HEK293 (cell line): ENCODE data around the gene MAP1LC3B2.

Source experiments
- CTCF ChIA-PET: fragments of 350-600 bp; formaldehyde crosslinking; extraction: SDS; loops from one replicate; lab custom pipeline; 2021; ENCODE audit warnings: antibody characterized with exemption; lab: Yijun Ruan, JAX
- POLR2A ChIA-PET: fragments of 300-600 bp; formaldehyde crosslinking; extraction: SDS; loops from one replicate; lab custom pipeline; 2020; ENCODE audit warnings: antibody characterized with exemption, inconsistent platforms; lab: Yijun Ruan, JAX
- H3K27ac ChIP-seq: fragments of 200-500 bp; sonication (Bioruptor generic); 2 replicates; pipeline ENCODE4 v1.5.1; 2014; ENCODE audit warnings: low read depth, low read length, control low read depth, inconsistent platforms; ENCODE audit errors: extremely low read depth
- H3K36me3 ChIP-seq, 2 experiments: fragments of 200-500 bp in 1 of 2; sonication (Bioruptor generic) in 1 of 2; 1 replicate in 1 of 2; 2 replicates in 1 of 2; pipeline ENCODE4 v1.5.1; 2014 to 2017; ENCODE audit warnings: inconsistent platforms in 2 of 2, low read length in 2 of 2; ENCODE audit not compliant: control insufficient read depth in 2 of 2, insufficient read depth in 1 of 2
- H3K4me1 ChIP-seq: fragments of 200-500 bp; sonication (Bioruptor generic); 2 replicates; pipeline ENCODE4 v1.5.1; 2014; ENCODE audit warnings: mild to moderate bottlenecking, low read length, inconsistent platforms; ENCODE audit not compliant: control insufficient read depth, insufficient read depth
- H3K4me3 ChIP-seq: 2 replicates; pipeline ENCODE4 v1.5.1; 2011; ENCODE audit warnings: low read depth, mild to moderate bottlenecking, control low read depth, low read length, moderate library complexity
- H3K9me3 ChIP-seq: fragments of 200-500 bp; sonication (Bioruptor generic); 2 replicates; pipeline ENCODE4 v1.5.1; 2014; ENCODE audit warnings: low read depth, low read length, inconsistent platforms; ENCODE audit not compliant: control insufficient read depth, insufficient read depth
- ELK4 ChIP-seq: IDR thresholded peaks from 2 replicates; pipeline ENCODE4 v1.6.1; 2011; ENCODE audit warnings: mild to moderate bottlenecking, low read depth, low read length, borderline replicate concordance
- SP3 ChIP-seq: fragments of 450-650 bp; formaldehyde crosslinking; IDR thresholded peaks from 2 replicates; pipeline ENCODE4 v1.5.1; 2016; ENCODE audit warnings: missing biosample characterization, missing genetic modification characterization
- ZNF10 ChIP-seq: fragments of 450-650 bp; formaldehyde crosslinking; IDR thresholded peaks from 2 replicates; pipeline ENCODE4 v1.5.1; 2017; ENCODE audit warnings: missing biosample characterization, missing genetic modification characterization
- ZNF138 ChIP-seq: fragments of 450-650 bp; formaldehyde crosslinking; IDR thresholded peaks from 2 replicates; pipeline ENCODE4 v1.5.1; 2016; ENCODE audit warnings: missing biosample characterization, missing genetic modification characterization, borderline replicate concordance
- ZNF157 ChIP-seq: fragments of 450-650 bp; formaldehyde crosslinking; IDR thresholded peaks from 2 replicates; pipeline ENCODE4 v1.5.1; 2016; ENCODE audit warnings: missing biosample characterization, missing genetic modification characterization
- ZNF174 ChIP-seq: fragments of 450-650 bp; formaldehyde crosslinking; IDR thresholded peaks from 2 replicates; pipeline ENCODE4 v1.5.0; 2017; ENCODE audit warnings: missing biosample characterization, mild to moderate bottlenecking, missing genetic modification characterization
- ZNF184 ChIP-seq: fragments of 450-650 bp; IDR thresholded peaks from 2 replicates; pipeline ENCODE4 v1.5.1; 2018; ENCODE audit warnings: missing biosample characterization, mild to moderate bottlenecking, missing genetic modification characterization
- ZNF391 ChIP-seq: fragments of 450-650 bp; formaldehyde crosslinking; IDR thresholded peaks from 2 replicates; pipeline ENCODE4 v1.5.1; 2016; ENCODE audit warnings: low read depth, missing biosample characterization, missing genetic modification characterization, borderline replicate concordance
- ZNF501 ChIP-seq: fragments of 450-650 bp; formaldehyde crosslinking; IDR thresholded peaks from 2 replicates; pipeline ENCODE4 v1.5.1; 2016; ENCODE audit warnings: missing biosample characterization, missing genetic modification characterization
- ZNF529 ChIP-seq: fragments of 450-650 bp; formaldehyde crosslinking; IDR thresholded peaks from 2 replicates; pipeline ENCODE4 v1.5.1; 2017; ENCODE audit warnings: missing genetic modification characterization, missing biosample characterization; ENCODE audit not compliant: insufficient replicate concordance
- ZNF560 ChIP-seq: fragments of 450-650 bp; formaldehyde crosslinking; IDR thresholded peaks from 2 replicates; pipeline ENCODE4 v1.5.1; 2017; ENCODE audit warnings: missing biosample characterization, missing genetic modification characterization, borderline replicate concordance
- ZNF677 ChIP-seq: fragments of 450-650 bp; IDR thresholded peaks from 2 replicates; pipeline ENCODE4 v1.5.0; 2018; ENCODE audit warnings: missing biosample characterization, mild to moderate bottlenecking, missing genetic modification characterization, moderate library complexity
- ZNF830 ChIP-seq: fragments of 450-650 bp; IDR thresholded peaks from 2 replicates; pipeline ENCODE4 v1.5.0; 2018; ENCODE audit warnings: missing biosample characterization, missing genetic modification characterization, low read depth, mild to moderate bottlenecking, moderate library complexity
- ZSCAN18 ChIP-seq: fragments of 450-650 bp; formaldehyde crosslinking; IDR thresholded peaks from 2 replicates; pipeline ENCODE4 v1.5.1; 2016; ENCODE audit warnings: missing biosample characterization, missing genetic modification characterization
- ZSCAN5A ChIP-seq: fragments of 450-650 bp; formaldehyde crosslinking; IDR thresholded peaks from 2 replicates; pipeline ENCODE4 v1.5.1; 2016; ENCODE audit warnings: missing biosample characterization, missing genetic modification characterization
- ZXDB ChIP-seq: fragments of 450-650 bp; formaldehyde crosslinking; IDR thresholded peaks from 2 replicates; pipeline ENCODE4 v1.5.1; 2016; ENCODE audit warnings: missing biosample characterization, missing genetic modification characterization
- TF ChIP-seq, protein P1 (sequence below): fragments of 450-650 bp; formaldehyde crosslinking; IDR thresholded peaks from 2 replicates; pipeline ENCODE4 v1.5.1; 2016; ENCODE audit warnings: missing biosample characterization, missing genetic modification characterization
- TF ChIP-seq, protein P2 (sequence below): fragments of 450-650 bp; formaldehyde crosslinking; IDR thresholded peaks from 2 replicates; pipeline ENCODE4 v1.5.1; 2017; ENCODE audit warnings: missing biosample characterization, missing genetic modification characterization
- TF ChIP-seq, protein P3 (sequence below): fragments of 450-650 bp; formaldehyde crosslinking; IDR thresholded peaks from 2 replicates; pipeline ENCODE4 v1.5.1; 2016; ENCODE audit warnings: missing biosample characterization, missing genetic modification characterization
- TF ChIP-seq, protein P4 (sequence below): fragments of 450-650 bp; formaldehyde crosslinking; conservative IDR thresholded peaks from 2 replicates; pipeline ENCODE4 v1.5.1; 2016; ENCODE audit warnings: low read depth, missing biosample characterization, missing genetic modification characterization

Gene MAP1LC3B2

DNA sequence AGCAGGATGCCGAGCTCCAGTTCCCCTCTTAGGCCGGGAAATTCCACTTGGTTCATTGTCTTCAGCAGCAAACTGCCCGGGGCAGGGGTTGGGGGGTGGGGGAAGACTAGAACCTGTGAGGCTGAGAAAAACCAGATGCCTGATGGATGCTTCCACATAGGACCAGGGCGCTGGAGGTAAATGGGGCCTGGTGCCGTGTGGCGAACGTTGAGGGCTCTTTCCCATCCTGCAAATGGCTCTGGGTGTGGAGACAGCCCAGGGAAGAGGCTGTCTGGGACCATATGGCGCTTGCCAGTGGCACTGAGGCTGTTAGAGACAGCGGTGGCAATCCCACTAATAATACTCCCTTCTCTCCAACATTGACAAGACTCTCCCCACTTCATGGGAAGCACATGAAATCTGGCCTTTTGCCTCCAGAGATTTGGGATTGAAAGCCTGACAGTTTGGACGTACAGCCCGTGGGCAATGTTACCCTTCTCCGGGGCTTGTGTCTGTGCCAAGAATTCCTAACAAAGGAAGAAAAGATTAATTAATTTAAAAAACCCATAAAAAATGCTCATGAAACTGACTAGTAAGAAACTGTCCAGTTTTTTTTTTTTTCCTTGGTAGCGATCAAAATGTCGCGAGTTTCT, 44.5 kb downstream of the MAP1LC3B2 start (continued):
- no peak for TF ChIP-seq ZNF391 (tag by site-specific recombination)
- TF ChIP-seq, protein P1, sequence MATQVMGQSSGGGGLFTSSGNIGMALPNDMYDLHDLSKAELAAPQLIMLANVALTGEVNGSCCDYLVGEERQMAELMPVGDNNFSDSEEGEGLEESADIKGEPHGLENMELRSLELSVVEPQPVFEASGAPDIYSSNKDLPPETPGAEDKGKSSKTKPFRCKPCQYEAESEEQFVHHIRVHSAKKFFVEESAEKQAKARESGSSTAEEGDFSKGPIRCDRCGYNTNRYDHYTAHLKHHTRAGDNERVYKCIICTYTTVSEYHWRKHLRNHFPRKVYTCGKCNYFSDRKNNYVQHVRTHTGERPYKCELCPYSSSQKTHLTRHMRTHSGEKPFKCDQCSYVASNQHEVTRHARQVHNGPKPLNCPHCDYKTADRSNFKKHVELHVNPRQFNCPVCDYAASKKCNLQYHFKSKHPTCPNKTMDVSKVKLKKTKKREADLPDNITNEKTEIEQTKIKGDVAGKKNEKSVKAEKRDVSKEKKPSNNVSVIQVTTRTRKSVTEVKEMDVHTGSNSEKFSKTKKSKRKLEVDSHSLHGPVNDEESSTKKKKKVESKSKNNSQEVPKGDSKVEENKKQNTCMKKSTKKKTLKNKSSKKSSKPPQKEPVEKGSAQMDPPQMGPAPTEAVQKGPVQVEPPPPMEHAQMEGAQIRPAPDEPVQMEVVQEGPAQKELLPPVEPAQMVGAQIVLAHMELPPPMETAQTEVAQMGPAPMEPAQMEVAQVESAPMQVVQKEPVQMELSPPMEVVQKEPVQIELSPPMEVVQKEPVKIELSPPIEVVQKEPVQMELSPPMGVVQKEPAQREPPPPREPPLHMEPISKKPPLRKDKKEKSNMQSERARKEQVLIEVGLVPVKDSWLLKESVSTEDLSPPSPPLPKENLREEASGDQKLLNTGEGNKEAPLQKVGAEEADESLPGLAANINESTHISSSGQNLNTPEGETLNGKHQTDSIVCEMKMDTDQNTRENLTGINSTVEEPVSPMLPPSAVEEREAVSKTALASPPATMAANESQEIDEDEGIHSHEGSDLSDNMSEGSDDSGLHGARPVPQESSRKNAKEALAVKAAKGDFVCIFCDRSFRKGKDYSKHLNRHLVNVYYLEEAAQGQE (tag by site-specific recombination), result no peak
- no peak for TF ChIP-seq ZNF184 (tag by site-specific recombination)
- TF ChIP-seq, protein P2, sequence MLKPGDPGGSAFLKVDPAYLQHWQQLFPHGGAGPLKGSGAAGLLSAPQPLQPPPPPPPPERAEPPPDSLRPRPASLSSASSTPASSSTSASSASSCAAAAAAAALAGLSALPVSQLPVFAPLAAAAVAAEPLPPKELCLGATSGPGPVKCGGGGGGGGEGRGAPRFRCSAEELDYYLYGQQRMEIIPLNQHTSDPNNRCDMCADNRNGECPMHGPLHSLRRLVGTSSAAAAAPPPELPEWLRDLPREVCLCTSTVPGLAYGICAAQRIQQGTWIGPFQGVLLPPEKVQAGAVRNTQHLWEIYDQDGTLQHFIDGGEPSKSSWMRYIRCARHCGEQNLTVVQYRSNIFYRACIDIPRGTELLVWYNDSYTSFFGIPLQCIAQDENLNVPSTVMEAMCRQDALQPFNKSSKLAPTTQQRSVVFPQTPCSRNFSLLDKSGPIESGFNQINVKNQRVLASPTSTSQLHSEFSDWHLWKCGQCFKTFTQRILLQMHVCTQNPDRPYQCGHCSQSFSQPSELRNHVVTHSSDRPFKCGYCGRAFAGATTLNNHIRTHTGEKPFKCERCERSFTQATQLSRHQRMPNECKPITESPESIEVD (tag by site-specific recombination), result no peak
- TF ChIP-seq, protein P3, sequence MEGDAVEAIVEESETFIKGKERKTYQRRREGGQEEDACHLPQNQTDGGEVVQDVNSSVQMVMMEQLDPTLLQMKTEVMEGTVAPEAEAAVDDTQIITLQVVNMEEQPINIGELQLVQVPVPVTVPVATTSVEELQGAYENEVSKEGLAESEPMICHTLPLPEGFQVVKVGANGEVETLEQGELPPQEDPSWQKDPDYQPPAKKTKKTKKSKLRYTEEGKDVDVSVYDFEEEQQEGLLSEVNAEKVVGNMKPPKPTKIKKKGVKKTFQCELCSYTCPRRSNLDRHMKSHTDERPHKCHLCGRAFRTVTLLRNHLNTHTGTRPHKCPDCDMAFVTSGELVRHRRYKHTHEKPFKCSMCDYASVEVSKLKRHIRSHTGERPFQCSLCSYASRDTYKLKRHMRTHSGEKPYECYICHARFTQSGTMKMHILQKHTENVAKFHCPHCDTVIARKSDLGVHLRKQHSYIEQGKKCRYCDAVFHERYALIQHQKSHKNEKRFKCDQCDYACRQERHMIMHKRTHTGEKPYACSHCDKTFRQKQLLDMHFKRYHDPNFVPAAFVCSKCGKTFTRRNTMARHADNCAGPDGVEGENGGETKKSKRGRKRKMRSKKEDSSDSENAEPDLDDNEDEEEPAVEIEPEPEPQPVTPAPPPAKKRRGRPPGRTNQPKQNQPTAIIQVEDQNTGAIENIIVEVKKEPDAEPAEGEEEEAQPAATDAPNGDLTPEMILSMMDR (tag by site-specific recombination), result no peak
- no peak for TF ChIP-seq ZXDB

- no peaks in the 10 kb centered on the region for H3K36me3 ChIP-seq
- no peaks in the 10 kb centered on the region for H3K9me3 ChIP-seq
- CTCF ChIA-PET, result no interaction called here
- no peaks in the 10 kb centered on the region for H3K4me1 ChIP-seq
- POLR2A ChIA-PET, result no interaction called here
- no peak overlapping the region for H3K27ac ChIP-seq
- H3K4me3 ChIP-seq, result no peak overlapping the region
- TF ChIP-seq ZNF830 (tag by site-specific recombination) (no peak), ZSCAN5A (tag by site-specific recombination) (no peak), ZNF677 (tag by site-specific recombination) (no peak), ZNF138 (tag by site-specific recombination) (no peak), ZNF174 (tag by site-specific recombination) (no peak), ELK4 (no peak), ZNF157 (no peak), ZNF560 (tag by site-specific recombination) (no peak), ZXDB (no peak), ZNF10 (no peak), ZNF501 (tag by site-specific recombination) (no peak), SP3 (tag by site-specific recombination) (no peak), ZSCAN18 (tag by site-specific recombination) (no peak), ZNF529 (tag by site-specific recombination) (no peak)
- TF ChIP-seq, protein P4, sequence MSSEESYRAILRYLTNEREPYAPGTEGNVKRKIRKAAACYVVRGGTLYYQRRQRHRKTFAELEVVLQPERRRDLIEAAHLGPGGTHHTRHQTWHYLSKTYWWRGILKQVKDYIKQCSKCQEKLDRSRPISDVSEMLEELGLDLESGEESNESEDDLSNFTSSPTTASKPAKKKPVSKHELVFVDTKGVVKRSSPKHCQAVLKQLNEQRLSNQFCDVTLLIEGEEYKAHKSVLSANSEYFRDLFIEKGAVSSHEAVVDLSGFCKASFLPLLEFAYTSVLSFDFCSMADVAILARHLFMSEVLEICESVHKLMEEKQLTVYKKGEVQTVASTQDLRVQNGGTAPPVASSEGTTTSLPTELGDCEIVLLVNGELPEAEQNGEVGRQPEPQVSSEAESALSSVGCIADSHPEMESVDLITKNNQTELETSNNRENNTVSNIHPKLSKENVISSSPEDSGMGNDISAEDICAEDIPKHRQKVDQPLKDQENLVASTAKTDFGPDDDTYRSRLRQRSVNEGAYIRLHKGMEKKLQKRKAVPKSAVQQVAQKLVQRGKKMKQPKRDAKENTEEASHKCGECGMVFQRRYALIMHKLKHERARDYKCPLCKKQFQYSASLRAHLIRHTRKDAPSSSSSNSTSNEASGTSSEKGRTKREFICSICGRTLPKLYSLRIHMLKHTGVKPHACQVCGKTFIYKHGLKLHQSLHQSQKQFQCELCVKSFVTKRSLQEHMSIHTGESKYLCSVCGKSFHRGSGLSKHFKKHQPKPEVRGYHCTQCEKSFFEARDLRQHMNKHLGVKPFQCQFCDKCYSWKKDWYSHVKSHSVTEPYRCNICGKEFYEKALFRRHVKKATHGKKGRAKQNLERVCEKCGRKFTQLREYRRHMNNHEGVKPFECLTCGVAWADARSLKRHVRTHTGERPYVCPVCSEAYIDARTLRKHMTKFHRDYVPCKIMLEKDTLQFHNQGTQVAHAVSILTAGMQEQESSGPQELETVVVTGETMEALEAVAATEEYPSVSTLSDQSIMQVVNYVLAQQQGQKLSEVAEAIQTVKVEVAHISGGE (tag by site-specific recombination), result no peak
Observed at GRCh38 chr12:116604178-116604895, 45.2 kb downstream of the MAP1LC3B2 start.
